GM21515 (cell line): Measurements from ENCODE around the gene CACNA2D3.
A peak's percentile ranks its signal among the peaks of the same experiment; 100 is the strongest.

Source experiments
- ATAC-seq: cut with Tn5 transposase; IDR thresholded peaks from one replicate; pipeline ENCODE4 v1.9.1; 2021; ENCODE audit not compliant: unreplicated experiment

CACNA2D3 gene

GRCh38 chr3:54361746-54362283 lies 239.5 kb downstream of the CACNA2D3 start:
- ATAC-seq: no peak

DNA sequence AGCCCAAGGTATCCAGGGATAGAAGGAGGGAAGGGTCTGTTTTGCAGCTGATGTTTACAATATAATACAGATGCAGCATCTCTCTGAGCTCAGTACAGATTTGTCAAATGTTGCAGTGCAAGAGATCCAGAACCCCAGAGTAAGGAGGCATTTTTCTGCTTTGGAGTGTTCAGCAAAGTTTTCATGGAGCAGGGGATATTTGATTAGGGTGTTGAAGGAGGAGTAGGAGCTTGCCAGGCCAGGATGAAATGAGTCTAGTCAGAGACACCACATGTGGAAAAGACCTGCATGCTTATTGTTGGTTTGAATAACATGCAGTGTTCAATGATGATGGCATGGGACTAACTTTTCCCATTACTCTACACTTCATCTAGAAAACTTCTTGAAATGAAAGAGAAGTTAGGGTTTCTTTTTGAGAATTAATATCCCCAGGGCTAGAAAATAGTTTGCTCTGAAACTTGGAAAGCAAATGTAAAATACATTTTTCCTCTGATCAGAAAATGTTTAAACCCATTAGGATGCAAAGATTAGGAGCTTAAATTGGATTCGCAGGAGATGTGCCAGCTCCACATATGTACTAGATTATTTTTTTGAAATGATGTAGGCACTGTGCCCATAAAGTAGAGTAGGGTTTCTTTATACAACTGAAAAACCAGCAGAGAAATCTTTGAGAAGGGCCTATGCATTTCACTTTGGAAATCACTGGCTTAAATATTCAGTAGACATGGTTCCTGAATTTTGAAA lies 243.8 kb downstream of the CACNA2D3 start:
- ATAC-seq: no peak

DNA sequence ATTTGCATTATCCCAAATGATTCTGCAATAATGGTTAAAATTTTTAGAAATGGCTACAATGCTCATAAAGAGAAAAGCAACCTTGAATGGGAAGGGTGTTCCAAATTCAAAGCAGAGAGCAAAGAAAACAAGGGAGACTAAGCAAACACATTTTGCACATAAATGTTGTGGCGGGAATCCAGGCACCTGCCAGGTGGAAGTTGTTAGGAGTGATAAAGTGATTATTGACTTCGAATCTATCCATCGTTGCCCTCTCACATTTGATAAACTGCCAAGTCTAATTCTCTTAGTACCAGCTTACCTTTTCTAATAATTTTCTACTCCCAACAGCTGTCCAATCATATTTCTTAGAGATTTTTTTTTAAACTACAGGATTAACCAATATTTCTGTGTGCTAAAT lies 244.5 kb downstream of the CACNA2D3 start:
- ATAC-seq: no peak

GRCh38 chr3:54372232-54372631 lies 249.9 kb downstream of the CACNA2D3 start:
- no peak for ATAC-seq

GRCh38 chr3:54374214-54374852 lies 252.0 kb downstream of the CACNA2D3 start:
- no peak for ATAC-seq

DNA sequence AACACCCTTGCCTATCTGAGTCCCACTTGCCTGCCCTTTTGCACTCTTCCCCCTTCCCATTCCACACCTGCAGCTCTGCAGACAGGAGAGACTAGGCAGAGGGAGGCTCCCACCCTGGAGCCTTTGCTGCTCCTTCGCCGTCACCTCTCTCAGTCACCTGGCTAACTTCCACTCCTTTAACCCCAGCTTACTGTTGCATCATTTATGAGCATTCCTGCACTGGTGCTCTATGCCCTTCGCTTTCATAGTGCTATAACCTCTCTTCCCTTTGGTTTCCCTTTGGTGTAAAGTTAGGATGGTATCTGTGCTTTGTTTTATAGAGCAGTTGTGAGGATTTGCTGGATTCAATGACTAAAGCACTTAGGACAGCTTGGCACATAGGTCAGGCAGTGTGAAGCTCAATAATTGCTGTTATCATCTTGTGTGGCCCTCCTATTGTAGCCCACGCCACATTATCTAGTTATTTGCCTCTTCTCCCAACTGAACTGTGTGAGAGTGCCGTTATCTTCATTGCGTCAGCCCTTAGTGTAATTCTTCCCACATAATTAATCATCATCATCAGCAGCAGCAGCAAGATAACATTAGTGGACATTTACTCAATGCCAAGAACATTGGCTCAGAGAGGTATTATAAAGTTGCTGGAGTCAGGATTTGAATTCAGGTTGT lies 253.9 kb downstream of the CACNA2D3 start:
- ATAC-seq: no peak

GRCh38 chr3:54376939-54377578 lies 254.7 kb downstream of the CACNA2D3 start:
- ATAC-seq: no peak

GRCh38 chr3:54378184-54378583 lies 255.8 kb downstream of the CACNA2D3 start:
- ATAC-seq: no peak

GRCh38 chr3:54384279-54384678 lies 261.9 kb downstream of the CACNA2D3 start:
- ATAC-seq: no peak

DNA sequence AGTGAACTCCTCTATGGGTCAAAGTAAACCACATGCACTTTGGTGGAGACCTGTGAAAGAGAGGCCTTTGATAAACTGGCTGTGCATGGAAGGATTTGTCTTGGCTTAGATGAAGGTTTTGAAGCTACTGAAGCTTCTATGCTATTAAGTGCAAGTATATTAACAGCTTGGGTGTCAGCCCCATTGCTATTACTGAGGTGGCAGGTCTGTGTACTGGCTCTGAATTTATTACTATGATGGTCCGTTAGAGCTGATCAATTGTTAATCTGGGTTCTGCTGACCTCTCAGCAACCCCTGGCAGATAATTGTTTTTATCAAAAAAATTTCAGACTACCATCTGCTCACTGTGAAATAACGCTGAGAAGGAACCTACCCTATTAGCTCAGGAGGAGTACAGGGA lies 268.2 kb downstream of the CACNA2D3 start:
- no peak for ATAC-seq

DNA sequence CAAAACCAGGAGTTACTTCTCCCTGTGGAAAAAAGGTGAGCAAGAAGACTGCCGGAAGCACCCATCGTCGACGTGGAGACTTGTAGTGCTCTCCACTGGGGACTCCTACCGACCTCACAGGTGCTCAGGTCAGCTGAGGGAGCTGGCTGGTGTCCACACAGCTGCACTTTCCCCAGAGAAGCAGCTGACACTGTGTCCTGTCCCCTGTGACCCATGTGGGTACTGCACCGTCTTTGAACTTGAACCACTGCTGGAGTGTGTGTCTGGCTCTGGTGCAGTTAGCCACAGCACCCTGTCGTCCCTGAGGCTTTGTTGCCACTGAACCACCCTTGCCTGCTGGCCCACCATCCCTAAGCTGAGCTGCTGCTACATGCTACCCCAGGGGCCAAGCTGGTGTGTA lies 270.8 kb downstream of the CACNA2D3 start:
- ATAC-seq: no peak

- no peak for ATAC-seq
Measured at GRCh38 chr3:54408328-54408727, 286.0 kb downstream of the CACNA2D3 start.

DNA sequence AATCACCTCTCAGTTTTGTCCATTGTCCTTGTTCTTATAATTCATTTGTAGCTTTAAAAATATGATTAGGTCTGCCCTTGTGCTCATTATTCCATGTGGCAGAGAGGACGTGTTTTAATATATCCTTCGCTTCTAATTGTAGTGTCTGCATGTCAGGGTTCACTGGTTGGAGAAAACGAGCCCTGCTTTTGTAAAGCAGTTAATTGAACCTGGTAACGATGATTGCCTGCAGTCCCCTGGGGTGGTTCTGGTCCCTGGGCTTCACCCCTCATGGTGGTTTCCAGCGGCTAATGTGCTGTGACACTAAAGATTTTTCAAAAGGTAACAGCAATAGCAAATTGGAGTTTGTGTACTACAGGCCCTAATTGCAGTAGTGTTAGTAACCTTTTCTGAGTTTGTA lies 299.6 kb downstream of the CACNA2D3 start:
- no peak for ATAC-seq

DNA sequence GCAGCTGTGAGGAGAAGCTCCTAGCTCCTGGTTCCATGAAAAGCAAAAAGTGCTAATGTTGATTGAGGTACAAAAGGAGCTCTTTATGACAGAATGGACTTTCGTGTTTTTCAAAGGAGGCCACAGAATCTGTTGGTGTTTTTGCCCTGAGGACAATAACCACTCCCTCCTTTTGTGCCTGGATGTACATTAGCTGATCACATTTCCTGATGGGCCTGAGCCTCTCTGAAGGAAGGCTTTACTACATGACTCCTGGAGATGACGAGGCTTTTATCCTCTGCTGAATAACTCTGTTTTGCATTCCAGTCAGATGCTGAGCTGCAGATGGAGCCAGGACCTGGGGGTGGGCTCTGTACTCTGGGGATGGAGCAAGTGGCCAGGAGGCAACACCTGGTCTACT lies 301.9 kb downstream of the CACNA2D3 start:
- no peak for ATAC-seq

DNA sequence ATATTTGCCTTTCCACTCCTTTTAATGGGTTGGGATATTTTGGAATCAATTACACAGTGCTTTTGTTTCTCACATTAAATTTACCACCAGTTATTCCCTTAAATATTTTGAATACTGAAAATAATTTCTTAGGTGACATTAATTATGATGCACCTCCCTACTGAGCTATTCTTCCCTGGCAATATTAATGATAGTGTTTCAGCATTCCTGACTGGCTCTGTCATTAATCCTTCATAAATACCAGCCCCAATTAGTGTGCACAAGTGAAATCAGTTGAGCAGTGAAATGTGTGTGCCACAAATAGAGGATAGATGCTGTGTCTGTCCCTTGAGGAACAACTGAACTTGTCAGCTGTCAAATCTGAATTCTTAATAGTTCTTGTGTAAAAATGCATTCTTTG lies 304.0 kb downstream of the CACNA2D3 start:
- ATAC-seq: no peak

GRCh38 chr3:54427501-54427900 lies 305.1 kb downstream of the CACNA2D3 start:
- ATAC-seq: no peak

GRCh38 chr3:54427941-54428871 lies 305.9 kb downstream of the CACNA2D3 start:
- peak; percentile 54 for ATAC-seq

DNA sequence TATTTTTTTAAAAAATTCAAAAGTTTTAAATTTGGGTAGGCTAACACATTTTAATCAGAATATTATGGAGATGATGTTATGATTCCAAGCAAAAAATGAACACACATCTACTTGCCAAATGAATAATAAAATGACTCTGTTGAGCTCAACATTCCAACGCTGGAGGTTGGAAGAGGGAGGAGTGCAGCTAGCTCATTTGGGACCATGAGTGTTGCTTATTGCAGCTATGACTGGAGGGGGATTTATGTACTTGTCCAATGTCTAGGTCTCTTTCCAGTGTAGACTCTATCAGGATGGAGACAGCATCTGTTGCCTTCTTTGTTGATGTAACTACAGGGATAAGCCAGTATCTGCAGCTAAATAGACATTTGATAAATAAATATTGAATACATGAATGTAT lies 310.6 kb downstream of the CACNA2D3 start:
- ATAC-seq: no peak

GRCh38 chr3:54433846-54434245 lies 311.5 kb downstream of the CACNA2D3 start:
- ATAC-seq: no peak

- no peak for ATAC-seq
Measured at GRCh38 chr3:54434756-54435155, 312.4 kb downstream of the CACNA2D3 start.
